ENCODE results near the gene RUVBL1.

Gene RUVBL1

DNA sequence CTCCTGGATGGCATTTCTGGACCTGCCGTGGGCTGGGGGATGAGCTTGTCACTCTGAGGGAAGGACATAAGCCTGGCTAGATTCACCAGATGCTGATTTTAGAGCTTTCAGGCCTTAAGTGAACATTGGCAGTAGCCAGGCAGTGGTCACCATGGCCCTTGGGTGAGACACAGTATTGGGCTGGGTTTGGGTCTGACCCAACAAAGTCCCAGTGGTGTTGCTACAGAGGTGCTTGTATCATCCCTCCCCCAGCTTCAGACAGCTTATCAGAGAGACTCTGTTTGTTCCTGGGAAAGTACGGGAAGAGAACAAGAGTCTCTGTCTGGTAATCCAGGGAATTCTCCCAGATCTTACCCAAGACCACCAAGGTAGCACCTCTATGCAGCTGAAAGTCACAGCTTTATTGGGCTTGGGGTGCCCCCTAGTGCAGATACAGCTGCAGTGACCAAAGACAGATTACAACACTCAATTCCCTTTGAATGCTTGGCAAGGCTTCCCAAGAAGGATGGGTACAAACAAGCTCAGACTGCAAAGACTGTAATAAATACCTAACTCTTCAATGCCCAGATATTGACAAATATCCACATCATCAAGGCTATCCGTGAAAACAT is 9.8 kb upstream of the RUVBL1 start:
- peak; percentile 69 for DNase-seq

GRCh38 chr3:128131897-128132646 is 8.5 kb upstream of the RUVBL1 start:
- DNase-seq: no peak

DNA sequence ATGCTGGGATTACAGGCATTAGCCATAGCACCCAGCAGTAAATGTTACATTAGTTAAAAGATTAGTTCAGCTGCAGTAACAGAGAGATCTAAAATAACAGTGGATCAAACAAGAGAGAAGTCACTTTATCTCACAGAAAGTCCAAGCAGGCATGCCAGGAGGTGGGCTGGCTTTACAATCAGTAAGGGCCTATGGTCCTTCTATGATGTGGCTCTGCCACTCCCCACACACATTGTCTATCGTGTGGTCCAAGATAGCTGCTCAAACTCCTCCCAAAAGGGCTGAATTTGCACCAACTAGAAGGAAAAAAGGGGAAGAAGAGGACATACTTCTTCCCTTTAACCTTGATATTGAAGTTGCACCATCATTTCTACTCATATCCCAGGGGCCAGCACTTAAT is 4.6 kb upstream of the RUVBL1 start:
- DNase-seq: no peak

DNA sequence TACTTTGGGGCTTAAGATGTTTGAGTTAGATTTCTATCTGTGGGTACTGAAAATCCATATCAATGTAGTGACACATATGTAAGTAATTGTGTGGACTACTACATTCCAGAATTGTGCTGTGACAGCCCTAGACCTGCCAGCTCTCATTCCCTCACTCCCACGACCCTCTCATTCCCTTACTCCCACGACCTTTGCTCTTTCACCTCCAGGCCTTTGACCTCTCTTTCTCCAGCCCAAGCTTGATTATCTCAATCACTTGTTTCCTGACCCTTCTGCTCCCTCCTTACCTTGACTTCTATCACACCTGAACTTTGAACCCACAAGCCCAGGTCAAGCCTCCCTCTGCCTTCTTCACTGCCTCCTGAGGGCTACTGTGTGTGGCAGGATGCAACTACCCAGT is 3.6 kb upstream of the RUVBL1 start:
- no peak for DNase-seq

DNA sequence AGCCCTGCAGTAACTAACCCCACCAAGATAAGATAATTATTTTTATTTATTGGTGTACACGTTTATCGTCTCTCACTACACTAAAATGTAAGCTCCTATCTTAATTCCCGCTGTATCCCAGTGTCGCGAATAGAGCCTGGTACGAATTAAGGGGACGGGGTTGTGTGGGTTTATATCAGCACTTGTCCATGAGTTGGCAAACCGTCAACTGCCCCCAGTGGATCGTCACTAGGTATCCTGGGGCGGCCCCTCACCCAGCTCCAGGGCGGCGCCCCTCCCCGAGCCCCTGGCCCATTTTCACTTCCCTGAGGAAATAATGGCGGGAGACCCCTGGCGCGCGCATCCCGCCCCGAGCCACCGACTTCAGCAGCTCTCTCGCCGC is 465 bp downstream of the RUVBL1 start:
- DNase-seq: no peak

- DNase-seq: no peak
These were observed 1.6 kb downstream of the RUVBL1 start for GRCh38 chr3:128122013-128122412.

DNA sequence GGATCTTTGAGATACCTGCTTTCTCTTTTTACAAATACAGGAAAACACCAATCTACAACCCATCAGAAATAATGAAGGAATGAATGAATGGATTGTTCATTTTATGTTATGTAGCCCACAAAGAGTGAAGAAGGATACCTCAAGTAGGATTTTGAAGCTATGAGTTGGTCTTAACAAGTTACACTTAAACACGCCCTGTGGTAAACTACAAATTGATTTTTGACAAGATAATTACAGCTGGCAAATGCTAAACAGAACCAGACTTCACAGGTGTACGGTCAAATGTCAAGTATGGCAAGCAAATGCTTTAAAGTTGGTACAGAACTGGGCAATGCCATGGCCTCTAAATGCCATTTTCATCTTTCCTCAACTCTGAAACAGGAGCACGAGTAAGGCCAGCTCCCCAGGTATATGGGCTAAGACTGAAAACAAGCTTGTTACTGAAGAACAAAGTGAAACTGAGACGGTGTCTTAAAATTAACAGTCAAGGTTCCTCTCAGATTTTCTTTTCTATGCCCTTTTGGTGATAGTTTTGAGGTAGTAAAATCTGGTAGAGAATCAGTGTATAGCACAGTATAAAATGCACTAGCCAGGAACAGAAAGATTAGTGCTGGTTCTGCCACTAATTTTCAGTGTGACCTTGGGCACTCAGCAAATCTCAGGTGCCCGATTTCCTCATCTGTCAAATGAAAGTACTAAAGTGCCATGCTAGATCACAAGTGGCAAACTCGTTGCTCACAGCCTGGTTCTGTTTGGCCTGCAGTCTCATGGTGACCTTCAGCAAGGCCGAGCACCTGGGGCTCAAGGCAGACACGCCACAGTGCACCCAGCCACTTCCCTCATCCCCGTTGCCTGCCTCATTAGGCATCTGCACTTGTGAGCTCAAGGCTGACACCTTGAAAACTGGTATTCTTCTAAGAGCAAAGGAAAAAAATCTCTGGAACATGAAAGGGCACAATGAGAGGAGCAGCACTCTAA is 9.5 kb downstream of the RUVBL1 start:
- DNase-seq: no peak

GRCh38 chr3:128112357-128112968 is 11.1 kb downstream of the RUVBL1 start:
- DNase-seq: peak; percentile 80

DNA sequence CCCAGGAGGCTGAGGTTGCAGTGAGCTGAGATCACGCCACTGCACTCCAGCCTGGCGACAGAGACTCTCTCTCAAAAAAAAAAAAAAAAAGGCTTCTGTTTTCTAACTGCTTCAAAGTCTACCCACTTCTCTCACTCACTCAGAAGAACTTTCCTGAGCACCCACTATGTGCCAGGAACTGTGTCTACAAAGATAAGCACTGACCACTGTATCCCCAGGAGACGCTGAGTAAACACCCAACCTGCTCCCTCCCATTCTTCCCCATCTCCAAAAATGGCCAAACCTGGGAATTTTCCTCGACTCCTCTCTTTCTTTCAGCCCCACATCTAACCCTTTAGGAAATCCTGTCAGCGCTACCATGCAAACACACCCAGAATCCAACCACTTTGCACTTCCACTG is 12.5 kb downstream of the RUVBL1 start:
- DNase-seq: no peak

DNA sequence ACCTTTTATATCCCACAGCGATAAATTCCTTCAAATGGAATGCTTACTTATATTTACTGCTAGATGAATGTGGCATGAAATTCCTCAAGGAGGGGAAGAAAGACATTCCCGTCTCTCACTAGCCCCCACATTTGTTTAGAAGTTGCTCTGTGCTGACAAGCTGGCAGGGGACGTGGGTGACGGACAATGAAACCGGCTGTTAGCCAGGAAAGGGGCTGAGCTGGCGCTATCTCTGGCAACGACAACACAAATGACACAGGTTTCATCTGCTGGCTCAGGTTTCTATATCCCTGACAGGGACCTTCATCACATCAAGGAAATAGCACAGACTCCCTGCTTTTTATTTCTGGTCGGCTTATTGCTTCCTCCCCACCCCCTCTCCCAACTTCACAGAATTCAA is 15.8 kb downstream of the RUVBL1 start:
- DNase-seq: no peak

DNA sequence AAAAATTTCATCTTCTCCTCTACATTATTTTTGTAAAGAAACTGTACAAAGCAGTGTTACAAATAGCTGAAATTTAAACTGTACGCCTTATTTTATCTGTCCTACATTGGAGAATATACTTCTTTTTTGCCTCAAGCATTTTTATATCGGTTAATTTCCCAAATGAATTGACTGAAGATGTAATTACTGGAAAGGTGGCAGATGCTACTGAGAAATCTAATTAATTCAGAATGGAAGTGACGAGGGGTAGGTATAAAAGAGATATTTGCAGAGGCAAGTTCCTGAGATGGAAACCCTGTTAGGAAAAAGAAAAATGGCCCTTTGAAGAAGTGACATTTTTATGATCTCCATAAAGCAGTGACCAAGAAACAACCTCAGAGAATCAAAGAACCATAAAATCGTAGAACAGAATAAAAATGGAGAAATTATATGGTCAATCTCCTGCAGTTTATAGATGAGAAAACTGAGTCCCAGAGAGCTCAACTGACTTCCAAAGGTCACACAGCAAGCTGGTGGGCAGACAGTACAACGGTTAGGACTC is 20.4 kb downstream of the RUVBL1 start:
- no peak for DNase-seq

GRCh38 chr3:128100638-128101037 is 23.0 kb downstream of the RUVBL1 start:
- no peak for DNase-seq

GRCh38 chr3:128100161-128100560 is 23.5 kb downstream of the RUVBL1 start:
- no peak for DNase-seq

DNA sequence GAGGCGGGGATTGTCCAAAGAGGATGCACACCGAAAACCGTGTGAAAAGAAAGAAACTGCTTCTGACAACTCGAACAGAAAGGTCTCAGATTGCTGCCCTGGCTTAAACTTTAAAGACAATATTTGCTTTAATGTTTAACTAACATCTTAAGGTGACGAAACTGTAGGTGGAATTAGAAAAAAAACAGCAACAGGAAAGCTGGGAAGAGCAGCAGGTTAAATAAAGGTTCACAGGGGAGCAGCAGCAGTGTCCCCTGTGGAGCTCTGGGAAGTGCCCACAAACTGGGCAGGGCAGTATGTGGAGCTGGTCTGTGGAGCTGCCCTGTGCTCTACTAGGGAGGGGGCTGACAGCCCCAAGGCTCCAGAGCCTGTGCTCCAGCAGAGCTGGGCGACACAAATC is 25.4 kb downstream of the RUVBL1 start:
- DNase-seq: no peak

DNA sequence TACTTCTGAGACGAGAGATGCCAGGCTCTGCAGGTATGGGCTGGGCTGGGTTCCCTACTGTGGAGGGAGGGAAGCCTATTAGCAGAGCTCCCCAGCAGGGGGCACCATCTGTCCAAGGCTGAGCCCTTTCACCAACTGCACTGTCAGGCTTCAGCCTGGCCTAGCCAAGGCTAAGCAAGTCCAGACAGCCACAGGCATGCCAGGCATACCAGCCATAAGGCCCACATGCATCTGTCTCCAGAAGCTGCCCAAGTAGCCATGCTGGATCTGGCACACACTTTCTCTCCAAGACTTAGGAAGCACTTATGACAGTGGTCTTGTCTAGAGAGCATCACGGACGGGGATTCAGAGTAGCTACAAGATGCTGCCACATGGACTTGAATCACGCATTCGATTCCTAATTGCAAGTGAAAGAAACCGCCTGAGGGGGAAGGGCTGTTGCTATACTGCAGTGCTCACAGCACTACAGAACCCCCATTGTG is 28.3 kb downstream of the RUVBL1 start:
- peak; percentile 85 for DNase-seq

DNA sequence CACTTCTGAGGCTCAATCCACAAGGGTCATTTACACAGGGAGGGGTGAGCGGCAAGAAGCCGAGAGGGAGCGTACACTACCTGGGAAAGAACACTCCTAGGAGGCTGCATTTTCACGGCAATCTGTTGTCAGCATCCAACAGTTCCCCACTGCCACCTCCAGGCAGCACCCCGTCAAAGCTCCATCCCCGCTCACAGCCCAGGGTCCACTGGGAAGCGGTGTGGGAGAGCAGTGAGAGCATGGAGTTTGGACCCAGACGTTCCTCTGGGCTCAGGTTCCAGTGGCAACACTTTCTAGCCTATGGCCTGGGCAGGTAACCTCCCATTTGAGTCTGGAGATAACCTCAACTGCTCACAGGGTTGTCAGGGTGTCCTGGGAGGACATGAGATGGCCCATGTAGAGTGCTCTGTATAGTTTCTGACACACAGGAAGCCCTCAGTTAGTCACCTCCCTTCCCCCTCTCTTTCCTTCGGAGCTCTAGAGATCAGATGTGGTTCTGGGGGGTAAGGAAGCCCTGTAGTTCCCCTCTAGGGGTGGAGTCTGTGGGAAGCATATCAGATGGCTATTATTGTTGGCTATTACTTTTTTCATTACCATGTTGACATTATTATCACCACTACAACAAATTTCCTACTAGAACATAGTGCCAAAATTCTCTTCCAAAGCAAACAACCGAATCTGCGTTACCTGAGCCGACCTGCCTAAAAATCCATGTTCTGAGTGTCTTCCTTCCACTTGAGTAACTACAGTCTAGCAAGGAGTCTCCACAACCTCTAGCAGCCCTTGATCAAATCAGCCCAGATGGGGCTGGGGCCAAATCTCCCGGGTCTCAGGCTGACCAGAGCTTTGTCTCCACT is 29.1 kb downstream of the RUVBL1 start:
- peak; percentile 50 for DNase-seq

DNA sequence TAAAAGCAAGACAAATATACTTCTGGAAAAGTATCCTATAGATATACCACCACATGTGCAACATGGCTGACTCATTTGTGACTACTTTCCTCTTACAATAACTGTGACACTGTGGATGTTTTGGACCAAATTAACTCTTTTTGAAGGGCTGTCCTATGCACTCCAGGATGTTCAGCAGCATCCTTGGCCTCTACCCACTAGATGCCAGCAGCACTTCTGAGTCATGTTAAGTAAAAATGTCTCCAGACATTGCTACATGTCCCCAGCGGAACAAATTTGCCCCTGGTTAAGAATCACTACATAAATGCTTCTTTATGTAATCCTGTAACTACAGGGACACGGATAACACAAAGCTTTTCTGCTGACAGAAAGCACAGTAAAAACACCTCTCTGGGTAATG is 32.0 kb downstream of the RUVBL1 start:
- peak; percentile 20 for DNase-seq

- no peak for DNase-seq
These were observed 34.5 kb downstream of the RUVBL1 start for GRCh38 chr3:128089135-128089534.

DNA sequence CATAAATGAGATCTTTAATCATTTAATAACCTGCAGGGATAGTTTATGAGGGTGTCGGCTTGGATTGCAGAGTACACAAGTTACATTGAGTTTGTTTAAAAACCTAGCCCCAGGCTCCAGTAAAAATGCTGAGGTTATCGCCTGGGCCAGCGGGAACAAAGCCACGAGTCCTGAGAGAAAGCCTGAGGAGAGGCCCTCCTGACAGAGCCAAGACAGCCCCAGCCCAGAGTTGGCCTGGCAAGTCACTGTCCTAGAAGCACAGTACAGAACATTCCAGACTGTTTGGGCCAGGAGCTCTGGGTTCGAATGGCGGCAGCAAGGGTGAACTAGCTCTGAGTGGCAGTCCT is 39.0 kb downstream of the RUVBL1 start:
- no peak for DNase-seq

GRCh38 chr3:128083980-128084674 is 39.5 kb downstream of the RUVBL1 start:
- DNase-seq: peak; percentile 33

DNA sequence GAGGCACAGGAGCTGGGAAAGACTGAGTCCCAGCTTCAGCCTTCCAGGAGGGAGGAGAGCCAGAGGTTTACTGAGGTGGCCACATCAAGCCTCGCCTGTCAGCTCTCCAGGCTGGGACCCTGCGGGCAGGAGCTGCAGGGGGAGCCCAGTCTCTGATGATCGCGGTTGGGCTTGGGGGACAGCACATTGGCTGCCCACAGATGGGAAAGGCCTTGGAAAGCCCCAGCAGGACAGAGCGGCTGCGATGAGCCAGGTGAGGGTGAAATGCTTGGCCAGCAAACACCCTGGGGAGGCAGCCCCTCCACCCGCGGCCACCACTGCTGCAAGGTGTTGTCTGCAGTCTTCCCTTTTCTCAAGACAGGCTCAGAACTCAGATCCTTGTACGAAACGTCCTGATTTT is 40.2 kb downstream of the RUVBL1 start:
- DNase-seq: no peak
